Common myeloid progenitor, CD34-positive (primary cell): ENCODE measurements around the gene SHC4.

ENCODE experiments used
- CTCF ChIA-PET: fragments of 350-600 bp; sonication (Branson Sonifier 250); formaldehyde crosslinking; loops from one replicate; lab custom pipeline; 2021; ENCODE audit warnings: antibody characterized with exemption; lab: Charles Lee
- POLR2A ChIA-PET: fragments of 350-600 bp; sonication (Branson Sonifier 250); formaldehyde crosslinking; loops from one replicate; lab custom pipeline; 2021; ENCODE audit warnings: antibody characterized with exemption; lab: Charles Lee
- DNase-seq, 3 donors: peaks; one replicate each; pipeline versions ENCODE4 v3.0.0 to v3.0.0-alpha.2; 2013
- H3K27ac ChIP-seq, 2 experiments: 1 replicate in 1 of 2; 2 replicates in 1 of 2; pipeline ENCODE4 v1.7.0; 2013; ENCODE audit warnings: inconsistent platforms in 2 of 2, low read length in 2 of 2, mild to moderate bottlenecking in 2 of 2, low read depth in 1 of 2, moderate library complexity in 1 of 2; ENCODE audit not compliant: severe bottlenecking in 2 of 2, insufficient read depth in 1 of 2, poor library complexity in 1 of 2
- H3K27me3 ChIP-seq, 5 experiments: replicated peaks in 2 of 5; 1 replicate in 3 of 5; 2 replicates in 2 of 5; pipeline versions ENCODE4 v1.6.1 to v1.7.0; 2013; ENCODE audit warnings: low read length in 4 of 5, mild to moderate bottlenecking in 2 of 5, moderate library complexity in 2 of 5, inconsistent platforms in 1 of 5; ENCODE audit not compliant: insufficient read depth in 5 of 5, control insufficient read depth in 4 of 5
- H3K36me3 ChIP-seq, 4 experiments: 1 replicate in 2 of 4; 2 replicates in 2 of 4; pipeline versions ENCODE4 v1.6.1 to v1.7.0; 2013; ENCODE audit warnings: low read length in 3 of 4, control low read depth in 1 of 4, mild to moderate bottlenecking in 1 of 4; ENCODE audit not compliant: control insufficient read depth in 4 of 4, insufficient read depth in 4 of 4
- H3K4me1 ChIP-seq, 4 experiments: 1 replicate in 3 of 4; 2 replicates in 1 of 4; pipeline versions ENCODE4 v1.6.1 to v1.7.1; 2013; ENCODE audit warnings: low read length in 3 of 4, mild to moderate bottlenecking in 3 of 4, control low read depth in 1 of 4, inconsistent platforms in 1 of 4, moderate library complexity in 1 of 4; ENCODE audit not compliant: control insufficient read depth in 4 of 4, insufficient read depth in 4 of 4; ENCODE audit errors: control extremely low read depth in 1 of 4
- H3K4me3 ChIP-seq, 7 experiments: 1 replicate in 4 of 7; 2 replicates in 3 of 7; pipeline versions ENCODE4 v1.5.1 to v1.7.0; 2013; ENCODE audit warnings: mild to moderate bottlenecking in 7 of 7, low read length in 6 of 7, moderate library complexity in 6 of 7, inconsistent platforms in 2 of 7, low read depth in 2 of 7, control low read depth in 1 of 7; ENCODE audit not compliant: insufficient read depth in 4 of 7, control insufficient read depth in 1 of 7; ENCODE audit errors: extremely low read depth in 1 of 7
- H3K9me3 ChIP-seq, 5 experiments: 1 replicate in 4 of 5; 2 replicates in 1 of 5; pipeline versions ENCODE4 v1.6.1 to v1.7.1; 2013; ENCODE audit warnings: low read length in 4 of 5, mild to moderate bottlenecking in 2 of 5, inconsistent platforms in 1 of 5, low read depth in 1 of 5, moderate library complexity in 1 of 5; ENCODE audit not compliant: control insufficient read depth in 4 of 5, insufficient read depth in 2 of 5; ENCODE audit errors: control extremely low read depth in 1 of 5
- WGBS: methylation state at CpG from one replicate; pipeline ENCODE4 v1.1.5; 2013; ENCODE audit not compliant: insufficient coverage; 5-methylcytosine and 5-hydroxymethylcytosine counted together

Gene SHC4

GRCh38 chr15:48877630-48878595 lies 85.8 kb downstream of the SHC4 start, which contains the start of gene EID1:
Gene EID1, plus strand, starts transcription at chr15:48878134. Its CDS starts 43 bp downstream, at chr15:48878177.
- CTCF ChIA-PET, result interaction anchor here (0.6 to 1.6 kb wide), 9 partner anchors 10 to 97 kb away, joined by 3 to 7 read pairs (median 3); no protein-coding TSS in a partner anchor
- POLR2A ChIA-PET, result interaction anchor here (0.5 to 0.6 kb wide), 3 partner anchors 131 to 1581 kb away, joined by 3 to 5 read pairs (median 3); no protein-coding TSS in a partner anchor
- 0% methylated on average over 58 of the region's 58 CpGs for WGBS

GRCh38 chr15:48876057-48876456 lies 87.7 kb downstream of the SHC4 start:
- H3K9me3 ChIP-seq, result no peaks in the 10 kb centered on the region
- peaks cover 6 to 25% (median 14%) of the 10 kb centered on the region in 4 experiments for H3K4me1 ChIP-seq
- no peak for DNase-seq
- whole genome bisulfite sequencing, result 100% methylated on average over 3 of the region's 3 CpGs
- H3K27ac ChIP-seq, result no peak overlapping the region
- H3K27me3 ChIP-seq, result no peaks in the 10 kb centered on the region
- ChIA-PET CTCF (no interaction called here), POLR2A (no interaction called here)
- no peak overlapping the region for H3K4me3 ChIP-seq
- H3K36me3 ChIP-seq, result peaks cover 0 to 4% (median 0%) of the 10 kb centered on the region in 4 experiments

More at GRCh38 chr15:48877630-48878595, 85.8 kb downstream of the SHC4 start, which contains the start of gene EID1:
- no peaks in the 10 kb centered on the region for H3K9me3 ChIP-seq
- peak within 1 kb of the TSS; percentile 78 to 99 (median 90) for H3K4me3 ChIP-seq
- H3K27me3 ChIP-seq, result no peaks in the 10 kb centered on the region
- H3K4me1 ChIP-seq, result peaks cover 6 to 25% (median 14%) of the 10 kb centered on the region in 4 experiments
- peak; percentile 95 to 98 (median 97) for DNase-seq
- H3K27ac ChIP-seq, result peak within 1 kb of the TSS; percentile 71 to 82
- H3K36me3 ChIP-seq, result peaks cover 0 to 4% (median 0%) of the 10 kb centered on the region in 4 experiments

DNA sequence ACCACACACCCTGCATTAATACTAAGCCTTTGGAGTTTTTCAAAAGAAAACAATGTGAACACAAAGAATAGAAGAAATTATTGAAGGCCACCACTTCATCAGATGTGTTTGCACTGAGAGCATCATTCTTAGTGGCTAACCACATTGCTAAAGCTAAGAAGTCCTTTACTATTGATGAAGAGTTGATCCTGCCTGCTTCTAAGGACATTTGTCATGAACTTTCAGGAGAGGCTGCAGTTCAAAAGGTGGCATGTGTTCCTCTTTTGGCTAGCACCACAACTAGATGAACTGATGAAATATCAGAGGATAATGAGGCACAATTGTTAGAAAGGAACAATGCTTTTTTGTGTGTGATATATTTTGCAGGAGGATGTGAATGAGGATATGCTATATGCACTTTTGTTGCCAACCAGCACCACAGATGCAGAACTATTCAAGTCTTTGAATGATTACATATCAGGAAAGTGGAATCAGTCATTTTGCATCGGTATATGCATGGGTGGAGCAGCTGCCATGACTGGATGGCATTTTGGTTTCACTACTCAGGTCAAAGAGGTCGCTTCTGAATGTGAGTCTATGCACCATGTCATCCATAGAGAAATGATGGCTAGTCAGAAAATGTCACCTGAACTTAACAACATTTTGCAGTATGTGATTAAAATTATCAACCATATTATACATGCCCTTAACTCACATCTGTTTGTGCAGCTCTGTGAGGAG lies 88.3 kb downstream of the SHC4 start:
- Histone ChIP-seq H3K27ac (no peak overlapping the region), H3K4me1 (peaks cover 6 to 25% (median 14%) of the 10 kb centered on the region in 4 experiments), H3K36me3 (peaks cover 0 to 4% (median 0%) of the 10 kb centered on the region in 4 experiments), H3K9me3 (no peaks in the 10 kb centered on the region), H3K4me3 (no peak overlapping the region), H3K27me3 (no peaks in the 10 kb centered on the region)
- WGBS, result 100% methylated on average over 2 of the region's 2 CpGs
- CTCF ChIA-PET, result interaction anchor here (1.1 kb wide), 1 partner anchor 270 kb away, joined by 4 read pairs; no protein-coding TSS in a partner anchor
- DNase-seq, result no peak
- POLR2A ChIA-PET, result no interaction called here

DNA sequence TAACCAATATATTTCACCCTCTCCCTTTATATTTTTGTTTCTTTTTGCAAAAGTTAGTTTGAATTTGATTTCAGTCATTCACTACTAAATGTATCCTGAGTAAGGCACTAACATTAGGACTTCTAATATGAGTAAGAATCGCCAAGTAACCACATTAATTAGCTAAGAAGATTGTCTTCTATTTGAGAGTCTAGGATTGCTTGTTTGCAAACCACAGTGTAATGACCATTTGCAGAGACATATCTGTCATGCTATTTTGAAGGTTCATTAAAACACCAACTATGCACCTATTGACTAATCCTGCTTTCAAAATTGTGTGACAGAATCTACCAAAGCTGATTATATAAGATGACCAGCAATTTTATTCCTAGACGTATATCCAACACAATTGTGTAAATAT lies 91.1 kb downstream of the SHC4 start:
- Histone ChIP-seq H3K4me1 (peaks cover 0 to 6% (median 3%) of the 10 kb centered on the region in 4 experiments), H3K9me3 (no peaks in the 10 kb centered on the region), H3K27me3 (no peaks in the 10 kb centered on the region), H3K27ac (no peak overlapping the region), H3K4me3 (no peak overlapping the region), H3K36me3 (no peaks in the 10 kb centered on the region)
- POLR2A ChIA-PET, result no interaction called here
- DNase-seq, result no peak
- WGBS, result no CpG with 5 or more reads among the region's 2 CpGs
- CTCF ChIA-PET, result interaction anchor here (5.2 kb wide), 1 partner anchor 12 kb away, joined by 24 read pairs; no protein-coding TSS in a partner anchor

GRCh38 chr15:48871542-48871941 lies 92.2 kb downstream of the SHC4 start:
- ChIA-PET CTCF (interaction anchor here (5.2 kb wide), 1 partner anchor 11 kb away, joined by 24 read pairs; no protein-coding TSS in a partner anchor), POLR2A (no interaction called here)
- Histone ChIP-seq H3K36me3 (no peaks in the 10 kb centered on the region), H3K4me1 (no peaks in the 10 kb centered on the region), H3K27me3 (no peaks in the 10 kb centered on the region), H3K27ac (no peak overlapping the region), H3K4me3 (no peak overlapping the region), H3K9me3 (no peaks in the 10 kb centered on the region)
- no peak for DNase-seq

DNA sequence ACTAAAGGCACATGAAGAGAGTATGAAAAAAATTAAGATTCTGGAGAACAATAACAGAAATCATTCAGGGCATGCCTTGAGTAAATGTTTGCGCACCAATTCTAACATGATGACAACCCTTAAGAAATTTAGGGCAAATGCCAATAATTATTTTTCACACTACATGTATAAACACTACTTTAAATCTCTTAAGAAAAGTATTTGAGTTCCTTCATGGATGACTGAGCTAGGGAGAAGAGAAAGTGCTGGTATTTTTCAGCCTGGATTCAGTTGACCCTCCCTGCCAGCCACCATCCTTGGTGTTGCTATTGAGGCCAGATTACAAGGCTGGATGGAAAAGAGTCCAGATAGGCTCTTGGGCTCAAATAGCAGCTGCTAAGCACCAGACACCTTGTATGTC lies 93.8 kb downstream of the SHC4 start:
- Histone ChIP-seq H3K27ac (no peak overlapping the region), H3K4me1 (no peaks in the 10 kb centered on the region), H3K27me3 (no peaks in the 10 kb centered on the region), H3K36me3 (no peaks in the 10 kb centered on the region), H3K4me3 (no peak overlapping the region), H3K9me3 (no peaks in the 10 kb centered on the region)
- WGBS, result no CpG with 5 or more reads among the region's 1 CpG
- CTCF ChIA-PET, result interaction anchor here (0.7 to 5.2 kb wide), 4 partner anchors 10 to 106 kb away, joined by 3 to 24 read pairs (median 4); partner anchors contain the start of gene SHC4
- no peak for DNase-seq
- POLR2A ChIA-PET, result no interaction called here
